ENCODE results near the gene JARID2.

JARID2 gene

DNA sequence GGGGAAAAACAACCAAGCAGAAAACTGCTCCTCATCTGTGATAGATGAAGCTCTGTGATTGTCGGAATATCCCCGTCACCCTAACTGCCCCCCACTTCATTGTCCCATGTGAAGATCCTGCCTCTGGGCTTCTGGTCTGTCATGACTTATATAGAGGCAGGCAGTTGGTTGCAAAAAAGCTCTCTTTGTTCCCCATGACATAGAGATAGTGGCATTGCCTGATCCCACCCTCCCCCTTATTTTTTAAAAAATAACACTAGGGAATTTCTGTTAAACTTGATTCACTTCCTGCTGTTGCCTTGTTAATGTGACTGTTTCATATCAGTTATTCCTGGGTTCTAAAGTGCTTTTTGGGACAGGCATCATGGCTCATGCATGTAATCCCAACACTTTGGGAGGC, 203.1 kb downstream of the JARID2 start:
- no peak for DNase-seq

DNA sequence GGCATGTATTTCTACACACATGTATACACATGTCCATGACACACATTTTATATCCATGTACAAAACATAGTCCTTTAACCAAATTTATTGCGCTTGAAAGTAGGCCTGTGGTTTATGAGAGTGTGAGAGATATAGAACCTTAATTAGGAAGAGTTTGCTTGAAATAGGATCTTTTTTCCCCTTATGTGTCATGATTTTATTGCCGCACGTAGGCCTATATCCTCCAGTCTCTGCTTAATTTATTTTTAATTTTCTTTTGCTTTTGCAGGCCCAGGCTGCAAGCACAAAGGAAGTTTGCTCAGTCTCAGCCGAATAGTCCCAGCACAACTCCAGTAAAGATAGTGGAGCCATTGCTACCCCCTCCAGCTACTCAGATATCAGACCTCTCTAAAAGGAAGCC, 205.9 kb downstream of the JARID2 start:
- DNase-seq: no peak

- DNase-seq: no peak
Measured at GRCh38 chr6:15452182-15452941, 206.5 kb downstream of the JARID2 start.

GRCh38 chr6:15453186-15453585, 207.3 kb downstream of the JARID2 start:
- no peak for DNase-seq

- DNase-seq: no peak
Measured at GRCh38 chr6:15453622-15454021, 207.8 kb downstream of the JARID2 start.

GRCh38 chr6:15456422-15456821, 210.6 kb downstream of the JARID2 start:
- no peak for DNase-seq

DNA sequence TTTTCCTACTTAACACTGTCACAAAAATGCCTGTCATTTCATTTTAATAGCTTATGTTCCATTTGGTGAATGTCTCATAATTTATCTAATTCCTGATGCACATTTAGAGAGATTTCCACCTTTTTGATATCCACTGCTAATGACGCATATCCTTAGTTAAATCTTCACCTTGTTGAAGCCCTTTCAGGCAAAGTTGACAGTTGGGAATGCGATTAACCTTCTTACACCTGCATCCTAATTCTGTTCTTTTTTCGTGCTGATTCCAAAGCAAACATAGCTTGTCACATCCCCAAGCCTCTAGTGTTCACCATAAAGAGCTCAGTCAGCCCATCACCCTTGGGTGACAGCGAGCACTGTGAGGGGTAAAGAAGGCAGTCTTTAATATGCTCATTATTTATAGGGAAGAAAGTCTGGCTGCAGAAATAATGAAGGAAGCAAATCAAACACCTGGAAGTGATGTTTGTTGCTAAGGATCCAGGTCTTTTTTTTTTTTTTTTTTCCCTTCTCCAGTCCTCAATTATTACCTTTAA, 211.3 kb downstream of the JARID2 start:
- no peak for DNase-seq

DNA sequence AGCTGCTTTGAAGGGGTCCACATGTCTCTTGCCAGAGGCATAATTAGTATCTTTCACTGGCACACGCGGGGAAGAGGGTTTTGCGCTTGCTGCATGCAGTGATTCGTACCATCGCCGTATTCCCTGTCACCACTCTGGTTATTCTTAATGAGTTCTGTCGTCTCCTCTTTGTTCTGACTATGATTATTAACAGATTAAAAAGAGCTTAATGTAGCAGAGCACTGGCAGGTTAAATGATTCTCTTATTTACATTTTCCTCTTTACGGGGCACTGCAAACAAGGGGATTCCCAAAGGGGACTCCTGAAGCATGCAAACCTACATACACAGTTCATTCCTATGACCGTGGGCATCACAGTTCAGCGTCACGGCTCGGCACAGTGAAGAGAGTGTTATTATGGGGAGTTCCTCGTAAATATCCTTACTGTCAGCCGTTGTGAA, 212.2 kb downstream of the JARID2 start:
- no peak for DNase-seq

GRCh38 chr6:15460110-15460727, 214.3 kb downstream of the JARID2 start:
- no peak for DNase-seq

DNA sequence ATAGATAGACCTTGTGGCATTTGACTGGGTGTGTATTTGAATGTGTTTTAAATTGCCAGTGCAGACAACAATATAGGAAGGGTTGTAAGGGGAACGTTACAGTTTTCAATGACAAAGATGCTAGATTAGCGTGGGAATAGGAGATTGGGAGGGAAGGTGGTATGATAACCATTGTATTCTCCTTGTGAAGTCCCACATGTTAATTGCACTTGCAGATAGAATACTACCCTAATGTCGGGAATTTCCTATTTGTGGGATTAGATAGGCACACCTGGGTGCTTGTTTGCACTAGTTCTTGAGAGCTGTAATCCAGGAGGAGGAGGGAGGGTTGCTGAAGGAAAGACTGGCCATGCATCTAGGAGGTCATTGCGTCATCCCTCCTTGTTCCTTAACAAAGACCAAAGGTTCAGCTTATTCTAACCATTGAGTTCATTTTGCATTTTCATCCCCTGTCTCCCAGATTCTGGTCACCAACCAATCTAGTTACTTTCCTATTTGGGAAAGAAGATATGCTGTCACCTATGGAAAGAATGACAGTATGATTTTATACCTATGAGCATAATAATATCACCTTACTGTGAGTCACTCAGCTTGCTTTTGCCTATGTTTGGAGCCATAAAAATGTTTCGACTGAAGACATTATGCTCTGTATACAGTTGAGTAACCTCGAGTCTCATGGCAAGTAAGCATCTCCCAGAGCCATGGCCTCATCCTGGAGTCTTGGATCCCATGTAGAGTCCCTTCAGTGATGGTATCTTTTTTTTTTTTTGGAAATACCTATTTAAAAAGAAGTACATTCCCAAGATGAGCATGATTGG, 215.5 kb downstream of the JARID2 start:
- no peak for DNase-seq

- no peak for DNase-seq
Measured at GRCh38 chr6:15462256-15462655, 216.4 kb downstream of the JARID2 start.

- no peak for DNase-seq
Measured at GRCh38 chr6:15462717-15463525, 217.1 kb downstream of the JARID2 start.

DNA sequence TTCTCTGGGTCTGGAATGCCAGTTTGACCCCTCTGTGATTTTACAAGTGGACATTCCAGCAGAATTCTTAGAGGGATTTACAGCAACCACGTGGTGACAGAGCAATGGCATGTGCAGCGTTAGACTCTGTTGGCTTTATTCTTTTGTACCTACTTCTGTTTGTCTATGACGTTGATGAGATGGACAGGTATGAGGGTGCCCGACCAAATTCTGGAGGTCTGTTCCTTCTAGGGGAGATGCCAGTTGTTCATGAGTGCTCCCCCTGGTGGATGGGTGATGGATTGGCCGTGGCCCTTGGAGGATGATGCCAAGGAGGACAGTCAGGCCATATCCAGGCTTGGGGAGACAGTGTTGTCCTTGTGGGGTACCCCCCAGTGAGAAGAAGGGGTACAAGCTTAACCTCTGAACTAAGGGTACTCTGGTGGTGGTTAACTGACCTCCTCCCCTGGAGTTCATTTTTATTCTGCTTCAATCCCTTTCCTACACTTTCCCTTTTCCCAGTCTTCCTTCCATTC, 218.4 kb downstream of the JARID2 start:
- peak; percentile 58 for DNase-seq

DNA sequence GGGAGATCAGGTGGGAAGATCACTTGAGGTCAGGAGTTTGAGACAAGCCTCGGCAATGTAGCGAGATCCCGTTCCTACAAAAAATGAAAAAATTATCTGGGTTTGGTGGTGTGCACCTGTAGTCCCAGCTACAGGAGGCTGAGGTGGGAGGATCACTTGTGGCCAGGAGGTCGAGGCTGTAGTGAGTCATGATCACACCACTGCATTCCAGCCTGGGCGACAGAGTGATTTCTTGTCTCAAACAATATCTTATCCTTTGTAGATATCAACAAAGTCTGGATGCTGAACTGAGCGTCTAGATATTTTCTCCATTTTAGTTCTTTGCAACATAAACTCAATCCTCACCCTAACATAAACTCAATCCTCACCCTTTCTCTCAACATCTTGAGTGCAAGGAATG, 219.3 kb downstream of the JARID2 start:
- no peak for DNase-seq

- DNase-seq: no peak
Measured at GRCh38 chr6:15470746-15471145, 224.9 kb downstream of the JARID2 start.

DNA sequence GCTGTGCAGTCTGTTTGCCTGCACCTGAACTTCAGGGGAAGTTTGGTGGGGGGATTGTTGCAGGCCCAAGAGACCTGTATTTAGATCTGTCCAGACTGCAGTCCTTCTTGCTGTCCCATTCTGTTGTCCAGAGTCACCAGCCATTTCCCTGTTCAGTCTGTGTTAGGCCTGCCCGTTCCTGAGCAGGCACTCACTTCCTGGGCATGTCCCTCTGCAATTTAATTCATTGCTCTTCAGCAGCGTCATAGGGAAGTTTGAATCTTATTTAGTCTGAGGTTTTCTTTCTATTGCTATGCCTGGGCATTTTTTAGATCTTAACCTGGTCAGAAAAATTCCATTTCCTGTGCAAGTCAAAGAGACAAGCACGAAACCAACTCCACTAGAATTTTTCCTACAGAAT, 226.8 kb downstream of the JARID2 start:
- no peak for DNase-seq

GRCh38 chr6:15473174-15473573, 227.3 kb downstream of the JARID2 start:
- DNase-seq: no peak

- DNase-seq: no peak
Measured at GRCh38 chr6:15473741-15474161, 227.9 kb downstream of the JARID2 start.

- DNase-seq: no peak
Measured at GRCh38 chr6:15474196-15474595, 228.3 kb downstream of the JARID2 start.

DNA sequence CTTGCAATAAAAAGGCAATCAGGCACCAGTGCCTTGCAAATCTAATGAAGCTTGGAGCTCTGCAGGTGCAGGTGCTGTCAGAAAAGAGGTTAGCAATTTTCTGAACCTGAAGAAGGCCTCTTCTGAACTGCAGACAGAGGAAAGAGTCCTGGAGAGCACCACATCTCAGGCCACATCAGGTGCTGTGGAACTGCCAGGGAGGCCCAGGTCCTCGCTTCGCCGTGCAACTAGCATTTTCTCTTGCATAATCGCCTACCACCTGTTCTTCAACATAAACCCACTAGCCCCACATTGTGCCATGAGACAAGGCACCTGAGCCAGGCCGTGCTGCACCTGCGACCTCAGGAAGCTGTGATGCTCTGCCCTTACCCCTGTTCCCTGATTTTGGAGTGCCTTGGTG, 229.4 kb downstream of the JARID2 start:
- DNase-seq: no peak

- no peak for DNase-seq
Measured at GRCh38 chr6:15475872-15476271, 230.0 kb downstream of the JARID2 start.

DNA sequence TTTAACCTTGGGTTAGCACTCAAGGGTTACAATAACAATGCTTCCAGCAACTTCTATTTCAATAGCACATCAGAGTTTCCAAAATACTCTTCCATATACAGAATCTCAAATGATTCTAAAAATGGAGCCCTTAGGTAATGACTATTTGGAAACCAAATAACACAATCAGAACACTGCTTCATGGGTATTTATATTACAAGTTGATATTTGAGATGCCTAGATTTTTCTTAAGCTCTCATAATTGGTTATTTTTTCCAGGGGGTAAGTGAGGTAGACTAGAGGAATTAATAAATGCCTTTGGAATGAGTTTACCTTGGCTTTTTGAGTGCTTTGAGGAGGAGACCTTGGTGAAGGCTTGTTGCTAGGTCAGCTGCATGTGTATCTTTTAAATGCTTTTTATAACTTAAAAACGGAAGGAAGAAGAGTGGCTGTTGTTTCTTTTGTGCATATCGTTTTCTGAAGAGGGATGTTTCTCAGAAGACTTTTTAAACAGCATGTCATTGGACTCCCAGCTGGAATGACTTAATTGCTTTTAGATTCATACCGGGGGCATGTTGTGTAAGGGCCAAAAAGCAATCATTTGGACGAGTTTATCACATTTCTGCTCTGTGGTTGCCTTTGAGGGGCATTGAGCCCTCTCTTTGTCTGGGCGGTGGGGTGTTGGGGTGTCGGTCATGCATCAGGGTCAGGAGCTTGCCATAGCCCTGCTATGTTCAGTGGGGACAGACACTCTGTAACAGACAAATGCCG, 230.9 kb downstream of the JARID2 start:
- no peak for DNase-seq

Measured in activated naive CD4-positive, alpha-beta T cell treated with Interleukin-2 at 50 U/mL for 16 hours (primary cell).